ENCODE data around the gene TMEM181.

TMEM181 gene

DNA sequence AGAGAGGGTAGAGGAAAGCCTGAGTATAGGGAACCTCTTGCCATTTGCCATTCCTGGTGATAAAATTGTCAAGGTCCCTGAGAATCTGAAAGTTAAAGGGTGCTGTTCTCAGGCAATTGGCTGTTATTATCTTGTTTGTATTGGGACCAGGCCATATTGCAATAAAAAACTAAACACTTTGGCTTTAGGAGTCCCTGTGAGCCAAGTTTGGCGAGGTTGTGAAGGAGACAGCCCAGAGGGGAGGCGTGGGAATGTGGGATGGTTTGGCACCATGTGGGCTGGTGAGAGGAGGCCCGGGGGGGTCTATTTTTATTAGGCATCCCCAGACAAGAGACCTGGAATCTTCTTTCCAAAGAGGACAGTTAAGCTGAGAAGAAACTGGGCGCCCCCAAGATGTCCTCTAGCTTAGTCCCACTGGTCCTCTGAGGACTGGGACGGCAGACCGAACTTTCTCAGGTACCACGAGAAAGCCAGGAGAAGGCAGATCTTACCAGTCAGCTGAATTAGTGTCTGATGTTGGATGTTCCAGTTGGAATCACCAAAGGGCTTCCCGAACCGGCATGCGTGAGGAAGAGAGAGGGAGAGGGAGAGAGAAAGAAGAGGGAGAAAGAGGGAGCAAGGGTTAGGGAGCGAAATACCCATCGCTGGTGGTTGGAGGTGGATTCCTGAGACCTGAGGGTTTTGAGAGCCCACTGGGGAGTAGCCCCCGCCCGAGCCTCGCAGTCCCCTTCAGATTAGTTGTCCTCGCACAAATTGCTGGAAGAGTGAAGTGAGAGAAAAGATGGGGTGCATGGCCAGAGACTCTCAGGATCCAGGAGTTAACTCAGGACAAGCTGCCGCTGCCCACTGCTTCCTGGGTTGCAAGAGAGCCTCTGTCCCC lies 60.3 kb downstream of the TMEM181 start:
- peaks cover 7 to 46% of the 10 kb centered on the region in 2 donors for H3K36me3 ChIP-seq (ENCODE audit: control insufficient read depth in 1 of 2, insufficient read depth in 2 of 2, low read length in 2 of 2)
- H3K27ac ChIP-seq (ENCODE audit: low read depth, low read length) = no peak overlapping the region
- H3K27me3 ChIP-seq (ENCODE audit: control insufficient read depth in 1 of 2, insufficient read depth in 2 of 2, low read length in 2 of 2) = no peaks in the 10 kb centered on the region
- H3K4me1 ChIP-seq (ENCODE audit: control insufficient read depth in 1 of 2, insufficient read depth in 2 of 2, low read length in 2 of 2) = no peaks in the 10 kb centered on the region
- H3K4me3 ChIP-seq (ENCODE audit: low read depth in 1 of 2, low read length in 2 of 2) = no peak overlapping the region
- no peak overlapping the region for H3K9ac ChIP-seq (ENCODE audit: low read depth in 1 of 2, low read length in 2 of 2)
- H3K9me3 ChIP-seq (ENCODE audit: control insufficient read depth in 1 of 2, low read length in 2 of 2) = no peaks in the 10 kb centered on the region

DNA sequence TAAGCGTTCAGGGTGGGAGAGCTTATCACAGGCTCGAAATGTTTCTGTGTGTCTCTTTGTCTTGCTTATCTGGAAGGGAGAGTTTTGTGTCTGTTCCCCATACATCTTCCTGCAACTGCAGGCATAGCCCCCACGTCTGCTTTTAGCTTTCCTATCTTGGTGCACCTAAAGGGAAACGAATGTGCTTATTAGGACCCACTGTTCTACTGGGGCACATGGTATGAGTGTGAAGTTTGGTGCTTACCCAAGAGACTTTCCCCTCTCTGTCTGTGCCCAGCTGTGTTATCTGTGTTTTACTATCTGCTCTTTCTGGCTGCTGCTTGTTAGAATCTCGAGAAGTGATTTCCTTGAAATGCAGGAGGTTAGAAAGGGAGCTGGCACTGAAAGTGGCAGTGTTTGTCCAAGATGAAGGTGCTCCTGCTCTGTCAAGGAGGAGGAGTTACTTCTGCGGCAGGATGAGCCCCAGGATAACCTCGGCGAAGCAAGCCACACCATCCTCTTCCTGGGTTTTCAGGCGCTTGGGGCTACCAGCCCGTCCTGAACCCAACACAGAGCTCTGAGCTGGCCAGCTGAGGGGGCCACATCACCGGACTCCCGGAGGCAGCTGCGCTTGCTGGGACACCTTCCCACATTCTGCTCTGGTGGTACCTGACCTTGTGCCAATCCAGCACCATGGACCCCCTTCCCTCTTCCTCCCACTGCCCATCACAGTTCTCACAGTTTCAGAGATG lies 61.2 kb downstream of the TMEM181 start:
- no peaks in the 10 kb centered on the region for H3K27me3 ChIP-seq (ENCODE audit: control insufficient read depth in 1 of 2, insufficient read depth in 2 of 2, low read length in 2 of 2)
- no peak overlapping the region for H3K9ac ChIP-seq (ENCODE audit: low read depth in 1 of 2, low read length in 2 of 2)
- H3K27ac ChIP-seq (ENCODE audit: low read depth, low read length) = no peak overlapping the region
- H3K9me3 ChIP-seq (ENCODE audit: control insufficient read depth in 1 of 2, low read length in 2 of 2) = no peaks in the 10 kb centered on the region
- H3K36me3 ChIP-seq (ENCODE audit: control insufficient read depth in 1 of 2, insufficient read depth in 2 of 2, low read length in 2 of 2) = peaks cover 9 to 53% of the 10 kb centered on the region in 2 donors
- no peak overlapping the region for H3K4me3 ChIP-seq (ENCODE audit: low read depth in 1 of 2, low read length in 2 of 2)
- no peaks in the 10 kb centered on the region for H3K4me1 ChIP-seq (ENCODE audit: control insufficient read depth in 1 of 2, insufficient read depth in 2 of 2, low read length in 2 of 2)

DNA sequence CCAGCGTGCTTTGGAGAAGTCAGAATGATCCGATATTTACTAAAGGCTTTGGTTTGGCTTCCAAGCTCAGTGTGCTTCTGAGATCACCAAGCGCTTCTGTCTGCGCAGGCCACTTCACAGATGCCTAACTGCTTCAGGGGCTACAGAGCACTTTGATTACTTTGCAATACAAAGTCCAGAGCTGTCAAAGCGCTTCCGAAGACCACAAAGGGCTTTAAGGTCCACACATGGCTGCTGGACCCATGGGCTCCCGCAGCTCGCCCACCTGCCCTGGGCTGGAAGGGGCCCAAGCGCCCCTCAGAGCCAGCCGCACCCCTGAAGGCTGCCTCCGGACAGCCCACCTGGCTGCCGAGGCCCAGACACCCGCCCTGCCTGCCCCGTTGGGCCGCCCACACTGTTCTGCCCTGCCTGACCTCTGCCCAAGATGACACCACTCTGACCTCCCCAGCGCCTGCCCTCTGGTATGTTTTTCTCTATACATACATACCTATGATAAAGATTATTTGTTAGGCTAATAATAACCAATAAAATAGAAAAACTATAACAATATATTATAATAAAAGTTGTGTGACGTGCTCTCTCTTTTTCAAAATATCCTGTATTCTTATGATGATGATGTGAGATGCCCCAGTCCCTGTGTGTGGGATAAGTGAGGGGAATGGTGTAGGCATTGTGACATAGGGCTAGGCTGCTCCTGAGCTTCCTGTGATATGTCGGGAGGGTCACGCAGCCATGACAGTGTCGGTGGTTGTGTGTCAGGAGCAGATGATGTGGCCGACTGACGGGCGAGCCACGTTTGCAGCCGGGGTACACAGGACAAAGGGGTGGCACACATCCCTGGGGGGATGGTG lies 62.0 kb downstream of the TMEM181 start:
- Histone ChIP-seq H3K9me3 (ENCODE audit: control insufficient read depth in 1 of 2, low read length in 2 of 2) (no peaks in the 10 kb centered on the region), H3K27ac (ENCODE audit: low read depth, low read length) (no peak overlapping the region), H3K27me3 (ENCODE audit: control insufficient read depth in 1 of 2, insufficient read depth in 2 of 2, low read length in 2 of 2) (no peaks in the 10 kb centered on the region), H3K4me3 (ENCODE audit: low read depth in 1 of 2, low read length in 2 of 2) (no peak overlapping the region), H3K9ac (ENCODE audit: low read depth in 1 of 2, low read length in 2 of 2) (no peak overlapping the region), H3K36me3 (ENCODE audit: control insufficient read depth in 1 of 2, insufficient read depth in 2 of 2, low read length in 2 of 2) (peaks cover 17 to 61% of the 10 kb centered on the region in 2 donors), H3K4me1 (ENCODE audit: control insufficient read depth in 1 of 2, insufficient read depth in 2 of 2, low read length in 2 of 2) (no peaks in the 10 kb centered on the region)

DNA sequence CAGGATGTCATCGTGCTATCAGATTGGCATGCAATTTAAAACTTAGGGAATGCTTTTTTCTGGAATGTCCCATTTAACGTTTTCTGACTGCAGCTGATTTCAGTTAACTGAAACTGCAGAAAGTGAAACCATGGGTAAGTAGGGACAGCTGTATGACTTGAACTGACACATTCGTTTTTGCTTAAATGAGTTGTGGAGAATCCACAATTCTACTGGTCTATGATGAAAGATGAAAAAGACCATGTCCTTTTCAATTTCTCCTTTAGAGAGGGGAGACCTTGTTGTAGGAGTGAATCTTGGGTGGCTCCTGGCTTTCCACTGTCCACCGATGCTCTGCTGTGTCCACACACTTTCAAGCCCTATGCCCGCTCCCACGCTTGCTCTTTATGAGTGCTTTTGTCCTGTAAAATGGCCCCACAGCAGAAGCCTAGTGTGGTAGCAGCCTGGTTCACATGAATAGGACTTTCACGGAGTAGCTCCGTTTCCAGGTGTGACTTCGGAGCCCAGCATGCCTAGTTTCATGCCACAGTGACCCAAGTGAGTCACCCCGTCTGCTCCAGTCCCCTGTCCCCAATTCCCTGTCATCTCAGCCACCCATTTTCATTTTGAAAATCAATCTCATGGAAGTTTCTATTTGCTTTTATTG lies 62.8 kb downstream of the TMEM181 start:
- H3K4me1 ChIP-seq (ENCODE audit: control insufficient read depth in 1 of 2, insufficient read depth in 2 of 2, low read length in 2 of 2) = no peaks in the 10 kb centered on the region
- H3K9me3 ChIP-seq (ENCODE audit: control insufficient read depth in 1 of 2, low read length in 2 of 2) = no peaks in the 10 kb centered on the region
- no peak overlapping the region for H3K27ac ChIP-seq (ENCODE audit: low read depth, low read length)
- H3K27me3 ChIP-seq (ENCODE audit: control insufficient read depth in 1 of 2, insufficient read depth in 2 of 2, low read length in 2 of 2) = no peaks in the 10 kb centered on the region
- H3K9ac ChIP-seq (ENCODE audit: low read depth in 1 of 2, low read length in 2 of 2) = no peak overlapping the region
- H3K4me3 ChIP-seq (ENCODE audit: low read depth in 1 of 2, low read length in 2 of 2) = no peak overlapping the region
- H3K36me3 ChIP-seq (ENCODE audit: control insufficient read depth in 1 of 2, insufficient read depth in 2 of 2, low read length in 2 of 2) = peaks cover 22 to 69% of the 10 kb centered on the region in 2 donors

GRCh38 chr6:158624684-158625682 lies 65.1 kb downstream of the TMEM181 start:
- H3K27ac ChIP-seq (ENCODE audit: low read depth, low read length) = no peak overlapping the region
- peaks cover 28 to 79% of the 10 kb centered on the region in 2 donors for H3K36me3 ChIP-seq (ENCODE audit: control insufficient read depth in 1 of 2, insufficient read depth in 2 of 2, low read length in 2 of 2)
- no peaks in the 10 kb centered on the region for H3K27me3 ChIP-seq (ENCODE audit: control insufficient read depth in 1 of 2, insufficient read depth in 2 of 2, low read length in 2 of 2)

DNA sequence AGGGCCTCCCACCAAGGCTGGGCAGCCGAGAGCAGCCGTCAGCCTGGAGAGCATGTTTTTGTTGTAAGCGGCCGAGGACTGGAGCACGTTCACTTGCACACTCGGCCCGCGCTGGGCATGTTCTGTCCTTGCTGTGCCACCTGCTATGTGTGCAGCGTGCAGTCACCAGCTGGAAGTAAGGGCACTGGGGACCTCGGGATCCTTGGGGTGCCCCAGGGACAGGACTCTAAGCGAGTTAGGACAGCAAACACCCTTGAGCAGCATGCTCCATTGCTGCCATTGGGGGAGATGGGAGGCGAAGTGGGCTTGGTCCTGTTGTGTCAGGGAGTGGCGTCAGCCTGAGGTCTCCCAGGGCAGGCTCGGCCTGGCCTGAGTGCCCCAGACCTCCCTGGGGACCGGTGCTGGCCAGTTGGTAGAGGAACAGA lies 66.0 kb downstream of the TMEM181 start:
- peaks cover 5 to 11% of the 10 kb centered on the region in 2 donors for H3K4me1 ChIP-seq (ENCODE audit: control insufficient read depth in 1 of 2, insufficient read depth in 2 of 2, low read length in 2 of 2)
- no peaks in the 10 kb centered on the region for H3K27me3 ChIP-seq (ENCODE audit: control insufficient read depth in 1 of 2, insufficient read depth in 2 of 2, low read length in 2 of 2)
- H3K9ac ChIP-seq (ENCODE audit: low read depth in 1 of 2, low read length in 2 of 2) = no peak overlapping the region
- no peak overlapping the region for H3K27ac ChIP-seq (ENCODE audit: low read depth, low read length)
- H3K9me3 ChIP-seq (ENCODE audit: control insufficient read depth in 1 of 2, low read length in 2 of 2) = no peaks in the 10 kb centered on the region
- peaks cover 25 to 73% of the 10 kb centered on the region in 2 donors for H3K36me3 ChIP-seq (ENCODE audit: control insufficient read depth in 1 of 2, insufficient read depth in 2 of 2, low read length in 2 of 2)
- no peak overlapping the region for H3K4me3 ChIP-seq (ENCODE audit: low read depth in 1 of 2, low read length in 2 of 2)

More at GRCh38 chr6:158624684-158625682, 65.1 kb downstream of the TMEM181 start:
- Histone ChIP-seq H3K9ac (ENCODE audit: low read depth in 1 of 2, low read length in 2 of 2) (no peak overlapping the region), H3K4me3 (ENCODE audit: low read depth in 1 of 2, low read length in 2 of 2) (no peak overlapping the region), H3K4me1 (ENCODE audit: control insufficient read depth in 1 of 2, insufficient read depth in 2 of 2, low read length in 2 of 2) (peaks cover 0 to 2% of the 10 kb centered on the region in 2 donors), H3K9me3 (ENCODE audit: control insufficient read depth in 1 of 2, low read length in 2 of 2) (no peaks in the 10 kb centered on the region)

DNA sequence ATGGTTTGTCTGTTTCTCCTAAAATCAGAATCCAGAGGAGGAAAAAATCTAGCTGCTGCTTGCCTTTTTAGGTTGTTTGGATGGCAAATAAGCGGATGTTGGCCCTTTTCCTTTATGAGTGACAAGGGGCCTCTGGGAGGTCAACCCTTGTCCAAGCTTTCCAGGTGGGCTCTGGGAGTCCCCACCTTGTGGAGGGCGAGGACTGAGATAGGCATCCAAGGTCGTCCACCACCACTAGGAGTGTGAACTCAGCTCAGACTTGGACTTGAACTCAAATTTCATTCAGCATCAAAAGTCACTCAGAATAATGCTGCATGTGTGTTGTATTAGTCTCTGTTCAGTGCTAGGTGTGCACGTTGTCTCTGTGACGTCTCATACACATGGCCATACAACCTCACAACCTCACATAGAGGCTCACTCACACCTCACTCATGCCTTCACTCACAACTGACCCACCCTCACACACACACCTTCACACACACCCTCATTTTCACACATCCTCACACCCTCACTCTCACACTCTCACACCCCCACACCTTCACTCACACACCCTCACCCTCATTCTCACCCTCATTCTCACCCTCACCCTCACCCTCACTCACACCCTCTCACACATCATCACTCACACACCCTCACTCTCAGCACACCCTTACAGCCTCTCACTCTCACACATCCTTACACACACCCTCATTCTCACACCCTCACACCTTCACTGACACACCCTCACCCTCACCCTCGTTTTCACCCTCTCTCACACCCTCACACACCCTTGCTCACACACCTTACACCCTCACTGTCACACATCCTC lies 66.7 kb downstream of the TMEM181 start:
- Histone ChIP-seq H3K9ac (ENCODE audit: low read depth in 1 of 2, low read length in 2 of 2) (no peak overlapping the region), H3K4me1 (ENCODE audit: control insufficient read depth in 1 of 2, insufficient read depth in 2 of 2, low read length in 2 of 2) (peaks cover 12 to 18% of the 10 kb centered on the region in 2 donors), H3K27me3 (ENCODE audit: control insufficient read depth in 1 of 2, insufficient read depth in 2 of 2, low read length in 2 of 2) (no peaks in the 10 kb centered on the region), H3K36me3 (ENCODE audit: control insufficient read depth in 1 of 2, insufficient read depth in 2 of 2, low read length in 2 of 2) (peaks cover 24 to 71% of the 10 kb centered on the region in 2 donors), H3K9me3 (ENCODE audit: control insufficient read depth in 1 of 2, low read length in 2 of 2) (no peaks in the 10 kb centered on the region), H3K27ac (ENCODE audit: low read depth, low read length) (no peak overlapping the region), H3K4me3 (ENCODE audit: low read depth in 1 of 2, low read length in 2 of 2) (no peak overlapping the region)

DNA sequence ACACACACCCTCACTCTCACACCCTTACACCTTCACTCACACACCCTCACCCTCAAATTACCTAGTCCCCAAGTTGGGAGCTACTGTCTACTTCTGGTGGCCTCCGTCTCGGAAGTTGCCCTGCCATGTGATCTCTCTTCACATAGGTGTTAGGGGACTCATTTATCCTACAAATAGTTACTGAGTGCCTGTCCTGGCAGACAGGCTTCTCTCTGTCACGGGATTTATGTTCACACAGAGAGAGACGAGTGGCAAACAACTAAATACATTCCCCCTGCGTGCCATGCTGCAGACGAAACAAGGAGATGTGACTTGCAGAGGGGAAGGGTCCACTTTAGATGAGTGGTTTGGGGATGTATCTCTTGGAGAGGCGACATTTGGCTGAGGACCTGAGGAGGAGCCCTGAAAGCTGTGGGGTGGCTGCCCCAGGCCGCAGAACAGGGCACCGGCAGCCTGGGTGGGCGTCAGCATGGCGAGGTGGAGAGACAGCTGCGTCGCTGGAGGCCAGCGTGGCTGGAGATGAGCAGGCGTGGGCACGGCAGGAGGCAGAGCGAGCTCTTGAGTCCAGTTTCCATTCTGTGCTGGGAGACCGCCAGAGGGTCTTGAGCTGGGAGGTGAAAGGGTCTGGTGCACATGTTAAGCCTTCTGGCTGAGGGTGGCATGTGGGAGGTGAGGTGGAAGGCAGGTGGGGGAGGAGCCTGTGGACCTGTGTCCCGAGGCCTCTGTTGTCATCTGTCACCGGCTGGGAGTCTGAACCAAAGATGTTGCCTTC lies 67.5 kb downstream of the TMEM181 start:
- H3K27ac ChIP-seq (ENCODE audit: low read depth, low read length) = no peak overlapping the region
- H3K9ac ChIP-seq (ENCODE audit: low read depth in 1 of 2, low read length in 2 of 2) = no peak overlapping the region
- no peaks in the 10 kb centered on the region for H3K27me3 ChIP-seq (ENCODE audit: control insufficient read depth in 1 of 2, insufficient read depth in 2 of 2, low read length in 2 of 2)
- H3K36me3 ChIP-seq (ENCODE audit: control insufficient read depth in 1 of 2, insufficient read depth in 2 of 2, low read length in 2 of 2) = peaks cover 24 to 63% of the 10 kb centered on the region in 2 donors
- no peaks in the 10 kb centered on the region for H3K9me3 ChIP-seq (ENCODE audit: control insufficient read depth in 1 of 2, low read length in 2 of 2)
- no peak overlapping the region for H3K4me3 ChIP-seq (ENCODE audit: low read depth in 1 of 2, low read length in 2 of 2)
- H3K4me1 ChIP-seq (ENCODE audit: control insufficient read depth in 1 of 2, insufficient read depth in 2 of 2, low read length in 2 of 2) = peaks cover 20 to 25% of the 10 kb centered on the region in 2 donors

All from duodenal mucosa (tissue), 2 donors.